Measurements from ENCODE around the gene ATP6V0E1.

DNA sequence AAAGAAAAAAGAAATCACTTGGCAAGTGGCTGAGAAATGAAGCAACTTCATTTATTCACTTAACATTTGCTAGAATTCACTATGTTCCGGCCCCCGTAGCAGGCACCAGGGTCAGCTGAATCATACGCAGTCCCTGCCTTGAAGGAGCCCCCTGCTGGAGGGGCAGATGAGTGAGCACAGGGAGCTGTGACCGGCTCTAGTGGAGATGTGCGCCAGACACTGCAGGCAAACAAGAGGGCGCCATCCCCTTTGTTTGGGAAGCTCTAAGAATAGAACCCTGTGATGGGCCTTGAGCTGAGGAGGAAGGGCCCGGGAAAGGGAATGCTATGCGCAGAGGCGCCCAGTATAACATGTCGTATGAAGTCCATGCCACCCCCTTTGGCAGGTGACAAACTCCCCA lies 44.5 kb upstream of the ATP6V0E1 start:
- TF ChIP-seq, protein P1, sequence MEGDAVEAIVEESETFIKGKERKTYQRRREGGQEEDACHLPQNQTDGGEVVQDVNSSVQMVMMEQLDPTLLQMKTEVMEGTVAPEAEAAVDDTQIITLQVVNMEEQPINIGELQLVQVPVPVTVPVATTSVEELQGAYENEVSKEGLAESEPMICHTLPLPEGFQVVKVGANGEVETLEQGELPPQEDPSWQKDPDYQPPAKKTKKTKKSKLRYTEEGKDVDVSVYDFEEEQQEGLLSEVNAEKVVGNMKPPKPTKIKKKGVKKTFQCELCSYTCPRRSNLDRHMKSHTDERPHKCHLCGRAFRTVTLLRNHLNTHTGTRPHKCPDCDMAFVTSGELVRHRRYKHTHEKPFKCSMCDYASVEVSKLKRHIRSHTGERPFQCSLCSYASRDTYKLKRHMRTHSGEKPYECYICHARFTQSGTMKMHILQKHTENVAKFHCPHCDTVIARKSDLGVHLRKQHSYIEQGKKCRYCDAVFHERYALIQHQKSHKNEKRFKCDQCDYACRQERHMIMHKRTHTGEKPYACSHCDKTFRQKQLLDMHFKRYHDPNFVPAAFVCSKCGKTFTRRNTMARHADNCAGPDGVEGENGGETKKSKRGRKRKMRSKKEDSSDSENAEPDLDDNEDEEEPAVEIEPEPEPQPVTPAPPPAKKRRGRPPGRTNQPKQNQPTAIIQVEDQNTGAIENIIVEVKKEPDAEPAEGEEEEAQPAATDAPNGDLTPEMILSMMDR (IDR thresholded peaks at IDR 0.05): peak in 8 of 12 donors; percentile 7 to 41 (median 29)
- no peak for TF ChIP-seq POLR2A (IDR thresholded peaks at IDR 0.05)
